ENCODE data around the gene SDHB.

DNA sequence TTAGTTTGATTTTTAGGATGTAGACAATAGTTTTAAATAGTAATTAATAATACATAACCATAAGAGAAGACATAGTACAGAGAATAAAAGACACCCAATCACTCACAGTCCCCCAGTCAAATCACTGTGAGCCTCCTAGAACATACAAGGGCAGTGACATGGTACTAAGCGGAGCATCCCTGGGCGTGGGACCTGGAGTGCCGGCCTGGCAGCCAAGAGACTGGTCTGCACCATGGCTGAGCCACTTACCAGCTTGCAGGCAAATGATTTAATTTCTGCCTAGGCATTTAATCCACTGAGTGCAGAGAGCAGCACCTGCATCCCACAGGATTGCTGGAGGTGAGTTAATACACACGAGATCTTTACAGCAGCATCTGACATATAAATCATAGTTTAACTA, 20.4 kb downstream of the SDHB start:
- TF ChIP-seq EP300 (IDR thresholded peaks at IDR 0.05; ENCODE audit: borderline replicate concordance in 1 of 2, low read depth in 1 of 2, low read length in 1 of 2) (no peak), GABPA (IDR thresholded peaks at IDR 0.05; ENCODE audit: low read depth) (no peak), CHD2 (IDR thresholded peaks at IDR 0.05; ENCODE audit: low read length, partially characterized antibody) (no peak), SIN3A (IDR thresholded peaks at IDR 0.05; ENCODE audit: borderline replicate concordance, low read depth, low read length) (no peak), POLR2AphosphoS5 (IDR thresholded peaks at IDR 0.05; ENCODE audit: low read depth, low read length) (no peak), MXI1 (IDR thresholded peaks at IDR 0.05; ENCODE audit: low read depth, low read length) (no peak)
- TF ChIP-seq, protein P1, sequence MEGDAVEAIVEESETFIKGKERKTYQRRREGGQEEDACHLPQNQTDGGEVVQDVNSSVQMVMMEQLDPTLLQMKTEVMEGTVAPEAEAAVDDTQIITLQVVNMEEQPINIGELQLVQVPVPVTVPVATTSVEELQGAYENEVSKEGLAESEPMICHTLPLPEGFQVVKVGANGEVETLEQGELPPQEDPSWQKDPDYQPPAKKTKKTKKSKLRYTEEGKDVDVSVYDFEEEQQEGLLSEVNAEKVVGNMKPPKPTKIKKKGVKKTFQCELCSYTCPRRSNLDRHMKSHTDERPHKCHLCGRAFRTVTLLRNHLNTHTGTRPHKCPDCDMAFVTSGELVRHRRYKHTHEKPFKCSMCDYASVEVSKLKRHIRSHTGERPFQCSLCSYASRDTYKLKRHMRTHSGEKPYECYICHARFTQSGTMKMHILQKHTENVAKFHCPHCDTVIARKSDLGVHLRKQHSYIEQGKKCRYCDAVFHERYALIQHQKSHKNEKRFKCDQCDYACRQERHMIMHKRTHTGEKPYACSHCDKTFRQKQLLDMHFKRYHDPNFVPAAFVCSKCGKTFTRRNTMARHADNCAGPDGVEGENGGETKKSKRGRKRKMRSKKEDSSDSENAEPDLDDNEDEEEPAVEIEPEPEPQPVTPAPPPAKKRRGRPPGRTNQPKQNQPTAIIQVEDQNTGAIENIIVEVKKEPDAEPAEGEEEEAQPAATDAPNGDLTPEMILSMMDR (IDR thresholded peaks at IDR 0.05) = no peak
